Panc1 (cell line): ENCODE results near the gene USP15. TPM values are rescaled to one million over a fixed set of nuclear protein-coding genes. Genes with fewer than 3 reads are reported as not detected.

ENCODE experiments used
- ATAC-seq: fragments of 200-7000 bp; cut with Tn5 transposase; 2 replicates; pipeline ENCODE4 v1.9.1; 2020; ENCODE audit warnings: mild to moderate bottlenecking, moderate library complexity
- BruUV-seq: library from RNA; stranded (reverse); fragments of 400-500 nt; replicated peaks from 2 replicates; lab custom pipeline; 2021; lab: Mats Ljungman, UMichigan
- CTCF ChIA-PET: fragments of 300-600 bp; sonication (Branson Sonifier 250); formaldehyde crosslinking; loops from one replicate; lab custom pipeline; 2022; ENCODE audit warnings: antibody characterized with exemption; lab: Charles Lee
- POLR2A ChIA-PET: fragments of 300-600 bp; sonication (Branson Sonifier 250); formaldehyde crosslinking; loops from one replicate; lab custom pipeline; 2022; ENCODE audit warnings: antibody characterized with exemption; lab: Charles Lee
- DNase-seq: peaks from one replicate; pipeline ENCODE4 v3.0.0-alpha.2; 2010; ENCODE audit warnings: low read depth, low spot score
- H3K27ac ChIP-seq: 2 replicates; pipeline ENCODE4 v1.5.1; 2011; ENCODE audit warnings: mild to moderate bottlenecking, low read length, inconsistent platforms
- H3K27me3 ChIP-seq: fragments of 200-500 bp; sonication (Bioruptor generic); 2 replicates; pipeline ENCODE4 v1.6.0; 2014; ENCODE audit warnings: low read length, inconsistent platforms; ENCODE audit not compliant: control insufficient read depth, insufficient read depth
- H3K36me3 ChIP-seq: fragments of 200-500 bp; sonication (Bioruptor generic); 2 replicates; pipeline ENCODE4 v1.5.1; 2014; ENCODE audit warnings: inconsistent platforms, mild to moderate bottlenecking, low read length, moderate library complexity; ENCODE audit not compliant: control insufficient read depth, insufficient read depth
- H3K4me1 ChIP-seq: 2 replicates; pipeline ENCODE4 v1.5.1; 2011; ENCODE audit warnings: inconsistent platforms, mild to moderate bottlenecking, low read length, moderate library complexity; ENCODE audit not compliant: control insufficient read depth, insufficient read depth
- H3K4me3 ChIP-seq, 2 experiments: 2 replicates each; pipeline ENCODE4 v1.5.1; 2011 to 2012; ENCODE audit warnings: low read depth in 2 of 2, low read length in 2 of 2, mild to moderate bottlenecking in 2 of 2, inconsistent platforms in 1 of 2, moderate library complexity in 1 of 2
- H3K9me3 ChIP-seq: fragments of 200-500 bp; sonication (Bioruptor generic); 2 replicates; pipeline ENCODE4 v1.5.1; 2014; ENCODE audit warnings: low read depth, mild to moderate bottlenecking, inconsistent platforms, low read length, moderate library complexity; ENCODE audit not compliant: control insufficient read depth, insufficient read depth
- POLR2AphosphoS5 ChIP-seq: IDR thresholded peaks from 2 replicates; pipeline ENCODE4 v1.6.1; 2012; ENCODE audit warnings: mild to moderate bottlenecking, low read depth, low read length, moderate library complexity
- SIN3A ChIP-seq: IDR thresholded peaks from 2 replicates; pipeline ENCODE4 v1.6.1; 2012; ENCODE audit warnings: low read depth, mild to moderate bottlenecking, low read length, moderate library complexity, borderline replicate concordance; ENCODE audit not compliant: insufficient read depth
- TCF7L2 ChIP-seq: IDR thresholded peaks from 2 replicates; pipeline ENCODE4 v1.6.1; 2011; ENCODE audit warnings: mild to moderate bottlenecking, low read depth, low read length, inconsistent platforms
- in situ Hi-C: cut with HindIII; loops from 2 replicates; pipeline ENCODE4 v1.10.0; 2016; ENCODE audit warnings: low sequenced_read_pairs, low pct_unique_long_range_greater_than_20kb
- intact Hi-C: fragments of 100-400 bp; cut with micrococcal nuclease; formaldehyde crosslinking; loops from one replicate; pipeline ENCODE4 v1.10.0; 2022; ENCODE audit not compliant: unreplicated experiment
- total RNA-seq: library from RNA; stranded (reverse); gene quantifications from one replicate; pipeline ENCODE4 v1.2.1, GENCODE V29; 2021; ENCODE audit not compliant: unreplicated experiment
- TF ChIP-seq, protein P1 (sequence below), 2 experiments: IDR thresholded peaks; 2 replicates each; pipeline ENCODE4 v1.6.1; 2011 to 2012; ENCODE audit warnings: low read depth in 2 of 2, control low read depth in 1 of 2, low read length in 1 of 2, mild to moderate bottlenecking in 1 of 2, moderate library complexity in 1 of 2; ENCODE audit not compliant: insufficient read depth in 1 of 2
- TF ChIP-seq, protein P2 (sequence below): fragments of 450-650 bp; IDR thresholded peaks from 2 replicates; pipeline ENCODE4 v1.5.1; 2017; ENCODE audit warnings: mild to moderate bottlenecking

USP15 gene
- total RNA-seq, 1 experiment from 2014 or later = 35.4 TPM

DNA sequence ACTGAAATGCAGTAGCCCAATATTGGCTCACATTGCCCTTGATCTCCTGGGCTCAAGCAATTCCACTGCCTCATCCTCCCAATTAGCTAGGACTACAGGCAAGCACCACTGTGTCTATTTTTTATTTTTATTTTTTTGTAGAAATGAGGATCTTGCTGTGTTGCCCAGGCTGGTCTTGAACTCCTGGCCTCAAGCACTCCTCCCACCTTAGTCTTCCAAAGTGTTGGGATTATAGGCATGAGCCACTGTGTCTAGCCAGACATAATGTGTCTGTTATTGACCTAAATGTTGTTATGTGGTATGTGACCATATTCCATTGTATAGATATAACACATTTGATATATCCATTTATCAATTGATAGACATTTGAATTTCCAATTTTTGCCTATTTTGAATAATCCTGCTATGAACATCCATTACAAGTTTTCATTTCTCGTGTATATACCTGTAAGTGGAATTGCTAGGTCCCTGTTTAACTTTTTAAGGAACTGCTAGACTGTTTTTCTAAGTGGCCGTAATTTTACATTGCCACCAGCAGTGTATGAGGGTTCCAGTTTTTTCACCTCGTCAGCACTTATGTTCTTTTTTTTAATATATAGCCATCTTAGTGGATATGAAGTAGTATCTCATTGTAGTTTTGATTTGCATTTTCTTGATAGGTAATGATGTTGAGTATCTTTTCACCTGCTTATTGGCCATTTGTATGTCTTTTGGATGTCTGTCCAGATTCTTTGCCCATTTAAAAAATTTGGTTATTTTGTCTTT is 9.4 kb downstream of the USP15 start:
- ATAC-seq = no peak
- intact Hi-C loops = no loop called here

GRCh38 chr12:62270384-62270783 is 10.2 kb downstream of the USP15 start:
- Histone ChIP-seq H3K27ac (no peak overlapping the region), H3K9me3 (no peaks in the 10 kb centered on the region), H3K27me3 (no peaks in the 10 kb centered on the region), H3K36me3 (no peaks in the 10 kb centered on the region), H3K4me1 (peaks cover 9% of the 10 kb centered on the region; the same call in 1 of the 2 replicates), H3K4me3 (no peak overlapping the region)
- CTCF ChIA-PET = no interaction called here
- in situ Hi-C loops (no loop called here), intact Hi-C loops (no loop called here)
- TF ChIP-seq, protein P1, sequence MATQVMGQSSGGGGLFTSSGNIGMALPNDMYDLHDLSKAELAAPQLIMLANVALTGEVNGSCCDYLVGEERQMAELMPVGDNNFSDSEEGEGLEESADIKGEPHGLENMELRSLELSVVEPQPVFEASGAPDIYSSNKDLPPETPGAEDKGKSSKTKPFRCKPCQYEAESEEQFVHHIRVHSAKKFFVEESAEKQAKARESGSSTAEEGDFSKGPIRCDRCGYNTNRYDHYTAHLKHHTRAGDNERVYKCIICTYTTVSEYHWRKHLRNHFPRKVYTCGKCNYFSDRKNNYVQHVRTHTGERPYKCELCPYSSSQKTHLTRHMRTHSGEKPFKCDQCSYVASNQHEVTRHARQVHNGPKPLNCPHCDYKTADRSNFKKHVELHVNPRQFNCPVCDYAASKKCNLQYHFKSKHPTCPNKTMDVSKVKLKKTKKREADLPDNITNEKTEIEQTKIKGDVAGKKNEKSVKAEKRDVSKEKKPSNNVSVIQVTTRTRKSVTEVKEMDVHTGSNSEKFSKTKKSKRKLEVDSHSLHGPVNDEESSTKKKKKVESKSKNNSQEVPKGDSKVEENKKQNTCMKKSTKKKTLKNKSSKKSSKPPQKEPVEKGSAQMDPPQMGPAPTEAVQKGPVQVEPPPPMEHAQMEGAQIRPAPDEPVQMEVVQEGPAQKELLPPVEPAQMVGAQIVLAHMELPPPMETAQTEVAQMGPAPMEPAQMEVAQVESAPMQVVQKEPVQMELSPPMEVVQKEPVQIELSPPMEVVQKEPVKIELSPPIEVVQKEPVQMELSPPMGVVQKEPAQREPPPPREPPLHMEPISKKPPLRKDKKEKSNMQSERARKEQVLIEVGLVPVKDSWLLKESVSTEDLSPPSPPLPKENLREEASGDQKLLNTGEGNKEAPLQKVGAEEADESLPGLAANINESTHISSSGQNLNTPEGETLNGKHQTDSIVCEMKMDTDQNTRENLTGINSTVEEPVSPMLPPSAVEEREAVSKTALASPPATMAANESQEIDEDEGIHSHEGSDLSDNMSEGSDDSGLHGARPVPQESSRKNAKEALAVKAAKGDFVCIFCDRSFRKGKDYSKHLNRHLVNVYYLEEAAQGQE (IDR thresholded peaks at IDR 0.05; ENCODE audit: insufficient read depth in 1 of 2, low read depth in 2 of 2, low read length in 1 of 2) = no peak
- no peak for TF ChIP-seq POLR2AphosphoS5
- TF ChIP-seq, protein P2, sequence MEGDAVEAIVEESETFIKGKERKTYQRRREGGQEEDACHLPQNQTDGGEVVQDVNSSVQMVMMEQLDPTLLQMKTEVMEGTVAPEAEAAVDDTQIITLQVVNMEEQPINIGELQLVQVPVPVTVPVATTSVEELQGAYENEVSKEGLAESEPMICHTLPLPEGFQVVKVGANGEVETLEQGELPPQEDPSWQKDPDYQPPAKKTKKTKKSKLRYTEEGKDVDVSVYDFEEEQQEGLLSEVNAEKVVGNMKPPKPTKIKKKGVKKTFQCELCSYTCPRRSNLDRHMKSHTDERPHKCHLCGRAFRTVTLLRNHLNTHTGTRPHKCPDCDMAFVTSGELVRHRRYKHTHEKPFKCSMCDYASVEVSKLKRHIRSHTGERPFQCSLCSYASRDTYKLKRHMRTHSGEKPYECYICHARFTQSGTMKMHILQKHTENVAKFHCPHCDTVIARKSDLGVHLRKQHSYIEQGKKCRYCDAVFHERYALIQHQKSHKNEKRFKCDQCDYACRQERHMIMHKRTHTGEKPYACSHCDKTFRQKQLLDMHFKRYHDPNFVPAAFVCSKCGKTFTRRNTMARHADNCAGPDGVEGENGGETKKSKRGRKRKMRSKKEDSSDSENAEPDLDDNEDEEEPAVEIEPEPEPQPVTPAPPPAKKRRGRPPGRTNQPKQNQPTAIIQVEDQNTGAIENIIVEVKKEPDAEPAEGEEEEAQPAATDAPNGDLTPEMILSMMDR = no peak
- no peak for TF ChIP-seq TCF7L2
- TF ChIP-seq SIN3A = no peak
- ATAC-seq (no peak), DNase-seq (no peak)
- POLR2A ChIA-PET = no interaction called here
- BruUV-seq = no TSS peak

More for the DNA sequence above, 9.4 kb downstream of the USP15 start:
- no TSS peak for BruUV-seq
- in situ Hi-C loops = no loop called here
- no peak for DNase-seq
- TF ChIP-seq TCF7L2 (no peak), SIN3A (no peak), POLR2AphosphoS5 (no peak)
- TF ChIP-seq, protein P2 = no peak
- TF ChIP-seq, protein P1 (IDR thresholded peaks at IDR 0.05; ENCODE audit: insufficient read depth in 1 of 2, low read depth in 2 of 2, low read length in 1 of 2) = no peak
- ChIA-PET POLR2A (no interaction called here), CTCF (no interaction called here)
- no peak overlapping the region for H3K27ac ChIP-seq
- no peaks in the 10 kb centered on the region for H3K36me3 ChIP-seq
- H3K4me1 ChIP-seq = peaks cover 9% of the 10 kb centered on the region; the same call in 1 of the 2 replicates
- H3K4me3 ChIP-seq = no peak overlapping the region
- H3K9me3 ChIP-seq = no peaks in the 10 kb centered on the region
- no peaks in the 10 kb centered on the region for H3K27me3 ChIP-seq
